ENCODE results near the gene STK38L. TPM values are rescaled to one million over a fixed set of nuclear protein-coding genes. Genes with fewer than 3 reads are reported as not detected.

The STK38L gene
- total and polyA plus RNA-seq, 2 experiments from 2014 or later: 20.3 to 30.0 TPM

DNA sequence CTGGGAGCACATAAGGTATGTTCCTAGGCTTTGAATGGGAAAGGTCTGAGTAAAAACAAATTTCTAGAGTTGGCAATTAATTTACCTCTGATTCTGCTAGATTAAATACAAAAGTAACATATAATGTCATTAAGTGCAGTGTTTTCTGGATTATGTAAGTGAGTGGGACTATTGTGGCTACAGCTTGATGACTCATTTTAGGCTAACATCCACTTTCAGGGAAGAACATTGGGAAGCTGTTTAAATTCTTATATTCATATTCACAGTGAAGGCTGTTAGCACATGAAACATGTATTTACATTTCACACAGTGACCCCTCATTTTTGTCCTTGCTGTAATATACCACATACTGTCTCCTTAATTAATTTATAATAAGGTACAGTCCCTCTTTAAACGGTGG is 75.3 kb downstream of the STK38L start:
- DNase-seq (ENCODE audit: low read depth in 1 of 2, low spot score in 1 of 2): peak in 1 of 2 donors; percentile 56
- Histone ChIP-seq H3K9me3 (ENCODE audit: low read depth) (no peaks in the 10 kb centered on the region), H3K27ac (no peak overlapping the region), H3K4me1 (ENCODE audit: low read depth) (no peaks in the 10 kb centered on the region), H3K27me3 (no peaks in the 10 kb centered on the region), H3K4me3 (no peak overlapping the region), H3K36me3 (peaks cover 53% of the 10 kb centered on the region)
- TF ChIP-seq CTCF (IDR thresholded peaks at IDR 0.05; ENCODE audit: low read depth, low read length): no peak

- Histone ChIP-seq H3K27me3 (no peaks in the 10 kb centered on the region), H3K4me3 (no peak overlapping the region), H3K36me3 (peaks cover 48% of the 10 kb centered on the region), H3K4me1 (ENCODE audit: low read depth) (no peaks in the 10 kb centered on the region), H3K27ac (no peak overlapping the region), H3K9me3 (ENCODE audit: low read depth) (no peaks in the 10 kb centered on the region)
- TF ChIP-seq CTCF (IDR thresholded peaks at IDR 0.05; ENCODE audit: low read depth, low read length): no peak
- DNase-seq (ENCODE audit: low read depth in 1 of 2, low spot score in 1 of 2): peak in 1 of 2 donors; percentile 25
Measured at GRCh38 chr12:27319848-27320247, 75.8 kb downstream of the STK38L start.

- H3K4me3 ChIP-seq: no peak overlapping the region
- H3K4me1 ChIP-seq (ENCODE audit: low read depth): no peaks in the 10 kb centered on the region
- H3K9me3 ChIP-seq (ENCODE audit: low read depth): no peaks in the 10 kb centered on the region
- DNase-seq (ENCODE audit: low read depth in 1 of 2, low spot score in 1 of 2): no peak
- no peak for TF ChIP-seq CTCF (IDR thresholded peaks at IDR 0.05; ENCODE audit: low read depth, low read length)
- no peak overlapping the region for H3K27ac ChIP-seq
- H3K27me3 ChIP-seq: no peaks in the 10 kb centered on the region
- peaks cover 23% of the 10 kb centered on the region for H3K36me3 ChIP-seq
Measured at GRCh38 chr12:27324530-27324929, 80.4 kb downstream of the STK38L start.

DNA sequence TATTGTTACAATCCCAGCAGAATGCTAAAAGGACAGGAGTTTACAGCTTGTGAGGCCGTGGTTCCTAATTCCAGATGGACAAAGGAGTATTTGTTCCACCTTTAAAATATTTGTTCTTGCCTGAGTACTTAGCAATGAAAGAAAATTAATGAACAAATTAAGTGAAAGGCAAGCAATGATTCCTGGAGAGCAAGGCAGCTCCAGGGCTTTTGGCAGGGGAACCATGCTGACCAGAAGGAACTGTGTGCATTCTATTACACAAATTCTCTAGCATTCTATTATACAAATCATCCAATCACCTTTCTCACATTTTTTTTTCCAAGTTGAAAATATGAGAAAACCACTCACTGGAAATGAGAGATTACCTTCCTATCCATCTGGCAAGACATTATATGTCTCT is 86.8 kb downstream of the STK38L start:
- DNase-seq (ENCODE audit: low read depth in 1 of 2, low spot score in 1 of 2): peak in 1 of 2 donors; percentile 21
- H3K9me3 ChIP-seq (ENCODE audit: low read depth): no peaks in the 10 kb centered on the region
- peaks cover 3% of the 10 kb centered on the region for H3K36me3 ChIP-seq
- no peak overlapping the region for H3K4me3 ChIP-seq
- no peak overlapping the region for H3K27ac ChIP-seq
- TF ChIP-seq CTCF (IDR thresholded peaks at IDR 0.05; ENCODE audit: low read depth, low read length): no peak
- no peaks in the 10 kb centered on the region for H3K4me1 ChIP-seq (ENCODE audit: low read depth)
- H3K27me3 ChIP-seq: peaks cover 61% of the 10 kb centered on the region

GRCh38 chr12:27331291-27331926 is 87.3 kb downstream of the STK38L start:
- peak in 1 of 2 donors; percentile 89 for DNase-seq (ENCODE audit: low read depth in 1 of 2, low spot score in 1 of 2)
- no peaks in the 10 kb centered on the region for H3K36me3 ChIP-seq
- no peak for TF ChIP-seq CTCF (IDR thresholded peaks at IDR 0.05; ENCODE audit: low read depth, low read length)
- H3K27ac ChIP-seq: no peak overlapping the region
- H3K9me3 ChIP-seq (ENCODE audit: low read depth): no peaks in the 10 kb centered on the region
- H3K27me3 ChIP-seq: peaks cover 63% of the 10 kb centered on the region
- no peaks in the 10 kb centered on the region for H3K4me1 ChIP-seq (ENCODE audit: low read depth)
- H3K4me3 ChIP-seq: no peak overlapping the region

Data from cardiac muscle cell (in vitro differentiated cells and primary cell).